Left ventricle myocardium inferior (tissue), 1 donor: Measurements from ENCODE around the gene RAB1B. TPM values are rescaled to one million over a fixed set of nuclear protein-coding genes. Genes with fewer than 3 reads are reported as not detected.

Experiments used
- DNase-seq: peaks from one replicate; pipeline ENCODE4 v3.0.0-alpha.2; 2020
- H3K27ac ChIP-seq: fragments of 200-600 bp; replicated peaks from 2 replicates; pipeline ENCODE4 v1.8.0; 2021
- H3K27me3 ChIP-seq: fragments of 200-600 bp; 2 replicates; pipeline ENCODE4 v1.8.0; 2021; ENCODE audit warnings: low read depth
- H3K36me3 ChIP-seq: fragments of 200-600 bp; 2 replicates; pipeline ENCODE4 v1.8.0; 2021
- H3K4me1 ChIP-seq: fragments of 200-600 bp; 2 replicates; pipeline ENCODE4 v1.8.0; 2021
- H3K4me3 ChIP-seq: fragments of 200-600 bp; 2 replicates; pipeline ENCODE4 v1.8.0; 2021; ENCODE audit warnings: mild to moderate bottlenecking, moderate library complexity
- H3K9me3 ChIP-seq: fragments of 200-600 bp; replicated peaks from 2 replicates; pipeline ENCODE4 v1.8.0; 2021
- intact Hi-C: fragments of 100-400 bp; cut with micrococcal nuclease; formaldehyde crosslinking; loops from one replicate; pipeline ENCODE4 v1.11.0; 2022
- total RNA-seq: library from RNA; stranded (reverse); fragmentation: NEBNext Ultra II Directional; extraction: Animal tissue kit (Norgen Biotek cat#: 25700); gene quantifications from one replicate; pipeline ENCODE4 v1.2.1, GENCODE V29; 2021
- TF ChIP-seq, protein P1 (sequence below): fragments of 200-600 bp; IDR thresholded peaks from 2 replicates; pipeline ENCODE4 v1.8.0; 2021; ENCODE audit warnings: antibody characterized with exemption, mild to moderate bottlenecking, borderline replicate concordance
- donor health status: DM: no; HTN: yes; CAD: no; lungs with severe emphysema.

Gene RAB1B
- total RNA-seq, 1 donor from 2014 or later, result 116 TPM

DNA sequence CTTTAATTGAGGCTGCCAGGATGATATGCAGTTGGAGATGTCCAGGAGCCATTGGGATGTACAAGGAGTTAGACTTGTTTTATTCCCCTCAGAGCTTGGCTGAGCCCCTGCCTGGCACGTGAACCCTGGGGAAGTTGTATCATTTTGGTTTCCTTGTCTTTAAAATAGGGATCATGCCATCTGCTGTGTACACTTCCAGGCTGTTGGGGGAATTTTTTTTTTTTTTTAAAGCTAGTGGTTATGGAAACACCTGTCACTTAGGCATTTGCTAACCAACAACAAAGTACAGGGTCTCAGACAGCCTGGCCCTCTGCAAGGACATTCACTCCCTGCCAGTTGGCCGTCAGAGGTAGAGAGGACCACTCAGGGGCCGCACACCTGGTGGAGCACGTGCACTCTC lies 8.5 kb upstream of the RAB1B start:
- H3K9me3 ChIP-seq, result no peaks in the 10 kb centered on the region
- intact Hi-C loops, result no loop called here
- TF ChIP-seq, protein P1, sequence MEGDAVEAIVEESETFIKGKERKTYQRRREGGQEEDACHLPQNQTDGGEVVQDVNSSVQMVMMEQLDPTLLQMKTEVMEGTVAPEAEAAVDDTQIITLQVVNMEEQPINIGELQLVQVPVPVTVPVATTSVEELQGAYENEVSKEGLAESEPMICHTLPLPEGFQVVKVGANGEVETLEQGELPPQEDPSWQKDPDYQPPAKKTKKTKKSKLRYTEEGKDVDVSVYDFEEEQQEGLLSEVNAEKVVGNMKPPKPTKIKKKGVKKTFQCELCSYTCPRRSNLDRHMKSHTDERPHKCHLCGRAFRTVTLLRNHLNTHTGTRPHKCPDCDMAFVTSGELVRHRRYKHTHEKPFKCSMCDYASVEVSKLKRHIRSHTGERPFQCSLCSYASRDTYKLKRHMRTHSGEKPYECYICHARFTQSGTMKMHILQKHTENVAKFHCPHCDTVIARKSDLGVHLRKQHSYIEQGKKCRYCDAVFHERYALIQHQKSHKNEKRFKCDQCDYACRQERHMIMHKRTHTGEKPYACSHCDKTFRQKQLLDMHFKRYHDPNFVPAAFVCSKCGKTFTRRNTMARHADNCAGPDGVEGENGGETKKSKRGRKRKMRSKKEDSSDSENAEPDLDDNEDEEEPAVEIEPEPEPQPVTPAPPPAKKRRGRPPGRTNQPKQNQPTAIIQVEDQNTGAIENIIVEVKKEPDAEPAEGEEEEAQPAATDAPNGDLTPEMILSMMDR, result no peak
- H3K27me3 ChIP-seq, result no peaks in the 10 kb centered on the region
- peaks cover 42% of the 10 kb centered on the region for H3K36me3 ChIP-seq
- H3K4me3 ChIP-seq, result no peak overlapping the region
- peaks cover 25% of the 10 kb centered on the region for H3K4me1 ChIP-seq
- H3K27ac ChIP-seq, result no peak overlapping the region
- no peak for DNase-seq

GRCh38 chr11:66261578-66261977 lies 6.9 kb upstream of the RAB1B start:
- H3K4me1 ChIP-seq, result peaks cover 28% of the 10 kb centered on the region
- no peak overlapping the region for H3K4me3 ChIP-seq
- peaks cover 48% of the 10 kb centered on the region for H3K36me3 ChIP-seq
- no peak overlapping the region for H3K27ac ChIP-seq
- intact Hi-C loops, result no loop called here
- TF ChIP-seq, protein P1, result no peak
- DNase-seq, result no peak
- H3K27me3 ChIP-seq, result no peaks in the 10 kb centered on the region
- no peaks in the 10 kb centered on the region for H3K9me3 ChIP-seq

DNA sequence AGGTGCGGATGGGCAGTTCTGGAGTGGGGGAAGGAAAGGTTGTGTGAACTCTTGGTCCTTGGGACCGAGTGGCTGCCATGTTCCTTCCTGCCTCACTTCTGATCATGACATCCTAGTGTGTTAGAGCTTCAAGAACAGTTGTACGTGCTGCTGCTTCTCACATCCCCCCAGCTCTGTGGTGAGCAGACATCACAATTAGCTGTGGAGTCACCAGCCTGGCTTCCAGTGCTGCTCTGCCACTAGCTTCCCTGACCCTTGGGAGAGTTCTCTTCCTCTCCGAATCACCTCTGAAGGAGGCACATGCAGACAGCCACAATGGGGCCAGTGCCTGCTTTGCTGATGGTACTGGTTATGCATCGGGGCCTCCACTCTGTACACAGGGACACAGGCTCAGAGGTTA lies 6.2 kb upstream of the RAB1B start:
- peaks cover 48% of the 10 kb centered on the region for H3K36me3 ChIP-seq
- TF ChIP-seq, protein P1, result no peak
- no peak overlapping the region for H3K27ac ChIP-seq
- no peaks in the 10 kb centered on the region for H3K9me3 ChIP-seq
- H3K4me3 ChIP-seq, result no peak overlapping the region
- DNase-seq, result no peak
- H3K27me3 ChIP-seq, result no peaks in the 10 kb centered on the region
- intact Hi-C loops, result no loop called here
- peaks cover 28% of the 10 kb centered on the region for H3K4me1 ChIP-seq

- Histone ChIP-seq H3K36me3 (peaks cover 48% of the 10 kb centered on the region), H3K4me3 (no peak overlapping the region), H3K27me3 (no peaks in the 10 kb centered on the region), H3K27ac (no peak overlapping the region), H3K4me1 (peaks cover 26% of the 10 kb centered on the region), H3K9me3 (no peaks in the 10 kb centered on the region)
- intact Hi-C loops, result no loop called here
- no peak for DNase-seq
- TF ChIP-seq, protein P1, result no peak
Measured at GRCh38 chr11:66262696-66263095, 5.7 kb upstream of the RAB1B start.

- H3K9me3 ChIP-seq, result no peaks in the 10 kb centered on the region
- DNase-seq, result no peak
- peaks cover 48% of the 10 kb centered on the region for H3K36me3 ChIP-seq
- H3K4me1 ChIP-seq, result peaks cover 26% of the 10 kb centered on the region
- no peaks in the 10 kb centered on the region for H3K27me3 ChIP-seq
- intact Hi-C loops, result no loop called here
- no peak overlapping the region for H3K4me3 ChIP-seq
- TF ChIP-seq, protein P1, result no peak
- H3K27ac ChIP-seq, result no peak overlapping the region
Measured at GRCh38 chr11:66263231-66263630, 5.2 kb upstream of the RAB1B start.

- Histone ChIP-seq H3K27me3 (no peaks in the 10 kb centered on the region), H3K4me3 (no peak overlapping the region), H3K9me3 (no peaks in the 10 kb centered on the region), H3K36me3 (peaks cover 48% of the 10 kb centered on the region), H3K27ac (no peak overlapping the region), H3K4me1 (peaks cover 24% of the 10 kb centered on the region)
- DNase-seq, result no peak
- intact Hi-C loops, result no loop called here
- TF ChIP-seq, protein P1, result no peak
Measured at GRCh38 chr11:66263785-66264184, 4.7 kb upstream of the RAB1B start.
